Effector memory CD4-positive, alpha-beta T cell (primary cell): ENCODE data around the gene MASP1.

Experiments used
- DNase-seq, 3 donors: peaks; one replicate each; pipeline ENCODE4 v3.0.0-alpha.2; 2020
- H3K27ac ChIP-seq: 2 replicates; pipeline ENCODE4 v1.7.0; 2013; ENCODE audit warnings: mild to moderate bottlenecking, low read length, moderate library complexity; ENCODE audit not compliant: insufficient read depth, poor library complexity, severe bottlenecking
- H3K27me3 ChIP-seq: replicated peaks from 2 replicates; pipeline ENCODE4 v1.7.0; 2013; ENCODE audit warnings: mild to moderate bottlenecking, low read length; ENCODE audit not compliant: insufficient read depth, control insufficient read depth, poor library complexity, severe bottlenecking
- H3K36me3 ChIP-seq: 2 replicates; pipeline ENCODE4 v1.7.0; 2013; ENCODE audit warnings: mild to moderate bottlenecking, low read length, moderate library complexity; ENCODE audit not compliant: control insufficient read depth, insufficient read depth
- H3K4me1 ChIP-seq: 2 replicates; pipeline ENCODE4 v1.7.0; 2013; ENCODE audit warnings: low read length, mild to moderate bottlenecking; ENCODE audit not compliant: control insufficient read depth, insufficient read depth, poor library complexity, severe bottlenecking
- H3K4me3 ChIP-seq: 2 replicates; pipeline ENCODE4 v1.7.0; 2013; ENCODE audit warnings: low read length, low read depth, mild to moderate bottlenecking; ENCODE audit not compliant: insufficient read depth, poor library complexity, severe bottlenecking
- H3K9me3 ChIP-seq: 2 replicates; pipeline ENCODE4 v1.7.0; 2013; ENCODE audit warnings: mild to moderate bottlenecking, low read length, moderate library complexity; ENCODE audit not compliant: control insufficient read depth

The MASP1 gene

GRCh38 chr3:187237741-187238140 is 53.8 kb downstream of the MASP1 start:
- H3K27me3 ChIP-seq: no peaks in the 10 kb centered on the region
- DNase-seq: no peak
- no peak overlapping the region for H3K4me3 ChIP-seq
- H3K9me3 ChIP-seq: no peaks in the 10 kb centered on the region
- no peak overlapping the region for H3K27ac ChIP-seq
- no peaks in the 10 kb centered on the region for H3K4me1 ChIP-seq
- no peaks in the 10 kb centered on the region for H3K36me3 ChIP-seq

GRCh38 chr3:187236962-187237361 is 54.6 kb downstream of the MASP1 start:
- Histone ChIP-seq H3K27ac (no peak overlapping the region), H3K4me3 (no peak overlapping the region), H3K9me3 (no peaks in the 10 kb centered on the region), H3K4me1 (no peaks in the 10 kb centered on the region), H3K36me3 (no peaks in the 10 kb centered on the region), H3K27me3 (no peaks in the 10 kb centered on the region)
- DNase-seq: no peak

- DNase-seq: no peak
- no peak overlapping the region for H3K4me3 ChIP-seq
- no peaks in the 10 kb centered on the region for H3K9me3 ChIP-seq
- H3K27me3 ChIP-seq: no peaks in the 10 kb centered on the region
- no peak overlapping the region for H3K27ac ChIP-seq
- no peaks in the 10 kb centered on the region for H3K4me1 ChIP-seq
- H3K36me3 ChIP-seq: no peaks in the 10 kb centered on the region
These were observed 61.5 kb downstream of the MASP1 start for GRCh38 chr3:187230011-187230410.

- no peak for DNase-seq
- no peaks in the 10 kb centered on the region for H3K36me3 ChIP-seq
- H3K4me1 ChIP-seq: no peaks in the 10 kb centered on the region
These were observed 62.8 kb downstream of the MASP1 start for GRCh38 chr3:187228740-187229139.

GRCh38 chr3:187227658-187228258 is 63.8 kb downstream of the MASP1 start:
- Histone ChIP-seq H3K27me3 (no peaks in the 10 kb centered on the region), H3K4me3 (no peak overlapping the region), H3K4me1 (no peaks in the 10 kb centered on the region), H3K27ac (no peak overlapping the region), H3K9me3 (no peaks in the 10 kb centered on the region), H3K36me3 (no peaks in the 10 kb centered on the region)
- DNase-seq: no peak

More at GRCh38 chr3:187228740-187229139, 62.8 kb downstream of the MASP1 start:
- Histone ChIP-seq H3K9me3 (no peaks in the 10 kb centered on the region), H3K27me3 (no peaks in the 10 kb centered on the region), H3K4me3 (no peak overlapping the region), H3K27ac (no peak overlapping the region)

- H3K27me3 ChIP-seq: no peaks in the 10 kb centered on the region
- no peak for DNase-seq
These were observed 67.7 kb downstream of the MASP1 start for GRCh38 chr3:187223799-187224198.

GRCh38 chr3:187222801-187223200 is 68.7 kb downstream of the MASP1 start:
- DNase-seq: no peak
- no peak overlapping the region for H3K27ac ChIP-seq
- no peaks in the 10 kb centered on the region for H3K36me3 ChIP-seq
- no peaks in the 10 kb centered on the region for H3K27me3 ChIP-seq
- no peaks in the 10 kb centered on the region for H3K9me3 ChIP-seq
- H3K4me1 ChIP-seq: no peaks in the 10 kb centered on the region
- no peak overlapping the region for H3K4me3 ChIP-seq

More at GRCh38 chr3:187223799-187224198, 67.7 kb downstream of the MASP1 start:
- Histone ChIP-seq H3K9me3 (no peaks in the 10 kb centered on the region), H3K27ac (no peak overlapping the region), H3K4me3 (no peak overlapping the region), H3K36me3 (no peaks in the 10 kb centered on the region), H3K4me1 (no peaks in the 10 kb centered on the region)

- Histone ChIP-seq H3K36me3 (no peaks in the 10 kb centered on the region), H3K27ac (no peak overlapping the region), H3K4me3 (no peak overlapping the region), H3K27me3 (no peaks in the 10 kb centered on the region), H3K4me1 (no peaks in the 10 kb centered on the region), H3K9me3 (no peaks in the 10 kb centered on the region)
- DNase-seq: no peak
These were observed 76.1 kb downstream of the MASP1 start for GRCh38 chr3:187215460-187215859.

GRCh38 chr3:187213616-187214015 is 77.9 kb downstream of the MASP1 start:
- H3K4me1 ChIP-seq: no peaks in the 10 kb centered on the region
- H3K36me3 ChIP-seq: no peaks in the 10 kb centered on the region
- H3K27me3 ChIP-seq: no peaks in the 10 kb centered on the region
- no peak overlapping the region for H3K4me3 ChIP-seq
- no peak overlapping the region for H3K27ac ChIP-seq
- DNase-seq: no peak
- H3K9me3 ChIP-seq: no peaks in the 10 kb centered on the region

GRCh38 chr3:187212705-187213104 is 78.8 kb downstream of the MASP1 start:
- H3K4me3 ChIP-seq: no peak overlapping the region
- no peaks in the 10 kb centered on the region for H3K9me3 ChIP-seq
- no peaks in the 10 kb centered on the region for H3K36me3 ChIP-seq
- no peak for DNase-seq
- H3K4me1 ChIP-seq: no peaks in the 10 kb centered on the region
- no peaks in the 10 kb centered on the region for H3K27me3 ChIP-seq
- no peak overlapping the region for H3K27ac ChIP-seq
